GM06990 (cell line): ENCODE results near the gene PUS1.
A peak's percentile ranks its signal among the peaks of the same experiment; 100 is the strongest.

ENCODE experiments used
- DNase-seq: peaks from one replicate; pipeline ENCODE4 v3.0.0-alpha.2; 2011; ENCODE audit not compliant: insufficient read length; ENCODE audit errors: extremely low read depth
- H3K27me3 ChIP-seq: replicated peaks from 2 replicates; pipeline ENCODE4 v1.6.0; 2011; ENCODE audit warnings: low read length; ENCODE audit not compliant: control insufficient read depth, insufficient read depth
- H3K36me3 ChIP-seq: 2 replicates; pipeline ENCODE4 v1.5.1; 2011; ENCODE audit warnings: low read length; ENCODE audit not compliant: control insufficient read depth, insufficient read depth
- H3K4me3 ChIP-seq: replicated peaks from 2 replicates; pipeline ENCODE4 v1.5.1; 2011; ENCODE audit warnings: low read depth, mild to moderate bottlenecking, control low read depth, low read length
- CTCF ChIP-seq: IDR thresholded peaks from 2 replicates; pipeline ENCODE4 v1.5.1; 2011; ENCODE audit warnings: low read length, control low read depth, mild to moderate bottlenecking, inconsistent platforms; ENCODE audit not compliant: insufficient read depth, poor library complexity, severe bottlenecking

The PUS1 gene

GRCh38 chr12:131900397-131900796 is 28.7 kb upstream of the PUS1 start:
- H3K27me3 ChIP-seq = no peaks in the 10 kb centered on the region
- peaks cover 2% of the 10 kb centered on the region; the same call in 1 of the 2 replicates for H3K36me3 ChIP-seq
- TF ChIP-seq CTCF = no peak
- DNase-seq = peak; percentile 9
- H3K4me3 ChIP-seq = no peak overlapping the region

GRCh38 chr12:131901431-131902331 is 27.4 kb upstream of the PUS1 start:
- no peak for TF ChIP-seq CTCF
- no peak overlapping the region for H3K4me3 ChIP-seq

GRCh38 chr12:131902332-131903241 is 26.5 kb upstream of the PUS1 start:
- H3K36me3 ChIP-seq = no peaks in the 10 kb centered on the region; the same call in 1 of the 2 replicates
- no peak overlapping the region for H3K4me3 ChIP-seq
- TF ChIP-seq CTCF = no peak
- DNase-seq = peak; percentile 2
- no peaks in the 10 kb centered on the region for H3K27me3 ChIP-seq

More at GRCh38 chr12:131901431-131902331, 27.4 kb upstream of the PUS1 start:
- Histone ChIP-seq H3K36me3 (peaks cover 1% of the 10 kb centered on the region; the same call in 1 of the 2 replicates), H3K27me3 (no peaks in the 10 kb centered on the region)
- no peak for DNase-seq

GRCh38 chr12:131903270-131904255 is 25.5 kb upstream of the PUS1 start:
- H3K27me3 ChIP-seq = no peaks in the 10 kb centered on the region
- no peak for DNase-seq
- H3K4me3 ChIP-seq = no peak overlapping the region
- TF ChIP-seq CTCF = no peak
- H3K36me3 ChIP-seq = no peaks in the 10 kb centered on the region; the same call in 1 of the 2 replicates

GRCh38 chr12:131904346-131904745 is 24.7 kb upstream of the PUS1 start:
- TF ChIP-seq CTCF = no peak
- no peak for DNase-seq
- no peak overlapping the region for H3K4me3 ChIP-seq
- H3K27me3 ChIP-seq = no peaks in the 10 kb centered on the region
- no peaks in the 10 kb centered on the region; the same call in 1 of the 2 replicates for H3K36me3 ChIP-seq
